GM18502 (cell line): ENCODE data around the gene GABRR3.
A peak's percentile ranks its signal among the peaks of the same experiment; 100 is the strongest.
"Not testable (repeated sequence)": the region's sequence is repeated elsewhere in the genome, so short reads cannot be mapped to it uniquely, and the experiment has no call there.

Experiments used
- ATAC-seq: cut with Tn5 transposase; IDR thresholded peaks from one replicate; pipeline ENCODE4 v1.9.1; 2021; ENCODE audit warnings: mild to moderate bottlenecking; ENCODE audit not compliant: unreplicated experiment, poor library complexity

Gene GABRR3

GRCh38 chr3:98022978-98023820 is 11.9 kb downstream of the GABRR3 start:
- peak; percentile 79 for ATAC-seq

GRCh38 chr3:98021830-98022560 is 13.1 kb downstream of the GABRR3 start:
- ATAC-seq: no peak

GRCh38 chr3:98020412-98020811 is 14.7 kb downstream of the GABRR3 start:
- ATAC-seq: no peak

GRCh38 chr3:98018301-98018700 is 16.8 kb downstream of the GABRR3 start:
- no peak for ATAC-seq

- no peak for ATAC-seq
These were observed 20.9 kb downstream of the GABRR3 start for GRCh38 chr3:98014268-98014585.

- ATAC-seq: no peak
These were observed 21.5 kb downstream of the GABRR3 start for GRCh38 chr3:98013411-98014267.

- ATAC-seq: no peak
These were observed 22.1 kb downstream of the GABRR3 start for GRCh38 chr3:98012979-98013378.

- ATAC-seq: not testable (repeated sequence)
These were observed 24.1 kb downstream of the GABRR3 start for GRCh38 chr3:98010883-98011449.

GRCh38 chr3:98010194-98010882 is 24.8 kb downstream of the GABRR3 start:
- ATAC-seq: no peak

GRCh38 chr3:98008855-98009254 is 26.3 kb downstream of the GABRR3 start:
- peak; percentile 68 for ATAC-seq

GRCh38 chr3:98005438-98005837 is 29.7 kb downstream of the GABRR3 start:
- ATAC-seq: no peak

- ATAC-seq: no peak
These were observed 30.4 kb downstream of the GABRR3 start for GRCh38 chr3:98004721-98005120.

- peak; percentile 61 for ATAC-seq
These were observed 31.7 kb downstream of the GABRR3 start for GRCh38 chr3:98003306-98003969.

GRCh38 chr3:98002717-98003116 is 32.4 kb downstream of the GABRR3 start:
- ATAC-seq: no peak

GRCh38 chr3:97999994-98000393 is 35.1 kb downstream of the GABRR3 start:
- no peak for ATAC-seq

- ATAC-seq: no peak
These were observed 36.0 kb downstream of the GABRR3 start for GRCh38 chr3:97999103-97999502.

- ATAC-seq: no peak
These were observed 38.1 kb downstream of the GABRR3 start for GRCh38 chr3:97996988-97997387.

GRCh38 chr3:97994328-97994945 is 40.7 kb downstream of the GABRR3 start:
- ATAC-seq: no peak

GRCh38 chr3:97993526-97993925 is 41.6 kb downstream of the GABRR3 start:
- ATAC-seq: no peak
